ENCODE data around the gene HMCN2. TPM values are rescaled to one million over a fixed set of nuclear protein-coding genes. Genes with fewer than 3 reads are reported as not detected.

Gene HMCN2
- total RNA-seq, 1 donor from 2014 or later = not detected

DNA sequence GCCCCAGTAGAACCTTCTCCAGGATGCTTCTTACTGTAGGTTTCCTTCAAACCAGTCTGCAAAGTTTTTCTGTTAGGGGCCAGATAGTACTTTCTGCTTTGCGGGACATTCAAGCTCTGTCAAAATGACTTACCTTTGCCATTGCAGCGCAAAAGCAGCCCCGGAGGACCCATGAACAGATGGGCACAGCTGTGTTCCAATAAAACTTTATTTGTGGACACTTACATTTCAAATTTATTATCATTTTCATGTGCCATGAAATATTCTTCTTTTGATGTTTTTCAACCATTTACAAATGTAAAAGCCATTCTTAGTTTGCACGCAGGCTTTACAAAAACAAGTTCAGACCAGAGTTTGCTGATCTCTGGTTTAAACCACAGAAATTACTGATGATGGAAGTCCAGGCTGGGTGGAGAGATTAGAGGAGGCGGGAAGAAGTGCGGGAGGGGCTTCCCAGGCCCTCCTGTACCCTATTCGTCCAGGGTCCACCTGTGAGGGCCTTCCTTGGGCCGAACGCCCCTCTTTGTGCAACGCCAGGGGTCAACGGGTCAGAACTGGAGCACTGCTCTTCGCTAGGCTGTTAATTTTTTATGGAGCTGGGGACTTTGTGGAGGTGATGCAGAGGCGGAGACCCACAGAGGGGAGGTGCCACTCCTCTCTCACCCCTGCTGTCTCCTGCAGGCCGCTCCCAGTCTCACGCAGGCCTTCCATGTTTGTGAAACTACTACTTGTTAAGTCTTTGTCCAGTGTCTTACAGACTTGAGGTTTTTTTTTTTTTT lies 171.6 kb downstream of the HMCN2 start:
- intact Hi-C loops (cut with micrococcal nuclease) = no loop called here
- H3K27ac Mint-ChIP-seq = no peak overlapping the region
- no peaks in the 10 kb centered on the region for H3K4me1 Mint-ChIP-seq
- peaks cover 1% of the 10 kb centered on the region for H3K36me3 Mint-ChIP-seq (ENCODE audit: low read depth)
- CTCF ChIA-PET = no interaction called here
- ATAC-seq (ENCODE audit: low read depth) (no peak), DNase-seq (no peak)
- H3K27me3 Mint-ChIP-seq = peaks cover 29% of the 10 kb centered on the region
- TF ChIP-seq, protein P1, sequence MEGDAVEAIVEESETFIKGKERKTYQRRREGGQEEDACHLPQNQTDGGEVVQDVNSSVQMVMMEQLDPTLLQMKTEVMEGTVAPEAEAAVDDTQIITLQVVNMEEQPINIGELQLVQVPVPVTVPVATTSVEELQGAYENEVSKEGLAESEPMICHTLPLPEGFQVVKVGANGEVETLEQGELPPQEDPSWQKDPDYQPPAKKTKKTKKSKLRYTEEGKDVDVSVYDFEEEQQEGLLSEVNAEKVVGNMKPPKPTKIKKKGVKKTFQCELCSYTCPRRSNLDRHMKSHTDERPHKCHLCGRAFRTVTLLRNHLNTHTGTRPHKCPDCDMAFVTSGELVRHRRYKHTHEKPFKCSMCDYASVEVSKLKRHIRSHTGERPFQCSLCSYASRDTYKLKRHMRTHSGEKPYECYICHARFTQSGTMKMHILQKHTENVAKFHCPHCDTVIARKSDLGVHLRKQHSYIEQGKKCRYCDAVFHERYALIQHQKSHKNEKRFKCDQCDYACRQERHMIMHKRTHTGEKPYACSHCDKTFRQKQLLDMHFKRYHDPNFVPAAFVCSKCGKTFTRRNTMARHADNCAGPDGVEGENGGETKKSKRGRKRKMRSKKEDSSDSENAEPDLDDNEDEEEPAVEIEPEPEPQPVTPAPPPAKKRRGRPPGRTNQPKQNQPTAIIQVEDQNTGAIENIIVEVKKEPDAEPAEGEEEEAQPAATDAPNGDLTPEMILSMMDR (IDR thresholded peaks at IDR 0.05) = no peak
- POLR2A ChIA-PET = interaction anchor here (0.7 kb wide), 1 partner anchor 235 kb away, joined by 8 read pairs; no protein-coding TSS in a partner anchor
- peaks cover 3% of the 10 kb centered on the region for H3K9me3 Mint-ChIP-seq
- H3K4me3 Mint-ChIP-seq = no peak overlapping the region

DNA sequence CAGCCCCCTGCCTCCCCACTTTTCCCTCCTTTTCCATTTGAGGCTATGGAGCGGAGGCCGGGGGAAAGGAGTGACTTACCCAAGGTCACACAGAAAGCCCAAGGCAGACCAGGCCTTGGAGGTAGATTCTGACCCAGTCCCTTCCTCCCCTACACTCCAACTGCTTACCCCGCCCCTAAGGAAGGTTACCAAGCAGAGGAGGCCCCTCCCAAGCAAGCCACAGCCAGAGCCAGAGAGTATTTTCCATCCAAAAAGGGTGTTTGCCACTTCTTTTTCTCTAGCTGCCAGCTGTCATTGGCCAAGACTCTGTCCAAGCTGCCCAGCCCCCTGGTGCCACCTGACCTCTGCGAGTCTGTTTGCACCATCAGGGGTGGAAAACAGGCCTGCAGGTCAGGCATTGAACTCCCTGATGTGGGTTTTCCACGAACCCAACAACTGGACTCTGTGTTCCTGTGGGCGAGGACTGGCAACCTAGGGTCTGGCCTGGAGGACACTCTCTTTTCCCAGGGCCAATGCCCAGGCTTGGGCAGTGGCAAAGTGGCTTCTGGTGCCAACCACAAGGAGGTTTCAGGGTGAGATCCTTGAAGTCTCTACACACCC lies 172.9 kb downstream of the HMCN2 start:
- Mint-ChIP-seq H3K4me3 (no peak overlapping the region), H3K4me1 (no peaks in the 10 kb centered on the region), H3K27ac (no peak overlapping the region), H3K9me3 (peaks cover 3% of the 10 kb centered on the region), H3K36me3 (ENCODE audit: low read depth) (peaks cover 1% of the 10 kb centered on the region), H3K27me3 (peaks cover 26% of the 10 kb centered on the region)
- CTCF ChIA-PET = no interaction called here
- POLR2A ChIA-PET = interaction anchor here (0.7 kb wide), 1 partner anchor 234 kb away, joined by 8 read pairs; no protein-coding TSS in a partner anchor
- DNase-seq (no peak), ATAC-seq (ENCODE audit: low read depth) (no peak)
- intact Hi-C loops (cut with micrococcal nuclease) = no loop called here
- TF ChIP-seq, protein P1 (IDR thresholded peaks at IDR 0.05) = no peak

DNA sequence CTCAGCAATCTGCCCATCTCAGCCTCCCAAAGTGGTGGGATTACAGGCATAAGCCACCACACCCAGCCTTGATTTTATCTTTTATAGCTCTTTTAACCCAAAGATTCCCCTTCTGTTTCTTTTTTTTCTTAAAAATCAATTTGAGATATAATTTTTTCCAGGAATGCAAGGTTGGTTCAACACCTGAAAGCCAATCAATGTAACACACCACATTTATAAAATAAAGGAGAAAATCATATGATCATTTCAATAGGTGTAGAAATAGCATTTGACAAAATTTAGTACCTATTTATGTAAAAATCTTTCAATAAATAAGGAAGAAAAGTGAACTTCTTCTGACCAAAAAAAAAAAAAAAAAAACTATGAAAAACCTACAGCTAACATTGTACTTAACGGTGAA lies 175.5 kb downstream of the HMCN2 start:
- DNase-seq = no peak
- H3K27me3 Mint-ChIP-seq = peaks cover 28% of the 10 kb centered on the region

DNA sequence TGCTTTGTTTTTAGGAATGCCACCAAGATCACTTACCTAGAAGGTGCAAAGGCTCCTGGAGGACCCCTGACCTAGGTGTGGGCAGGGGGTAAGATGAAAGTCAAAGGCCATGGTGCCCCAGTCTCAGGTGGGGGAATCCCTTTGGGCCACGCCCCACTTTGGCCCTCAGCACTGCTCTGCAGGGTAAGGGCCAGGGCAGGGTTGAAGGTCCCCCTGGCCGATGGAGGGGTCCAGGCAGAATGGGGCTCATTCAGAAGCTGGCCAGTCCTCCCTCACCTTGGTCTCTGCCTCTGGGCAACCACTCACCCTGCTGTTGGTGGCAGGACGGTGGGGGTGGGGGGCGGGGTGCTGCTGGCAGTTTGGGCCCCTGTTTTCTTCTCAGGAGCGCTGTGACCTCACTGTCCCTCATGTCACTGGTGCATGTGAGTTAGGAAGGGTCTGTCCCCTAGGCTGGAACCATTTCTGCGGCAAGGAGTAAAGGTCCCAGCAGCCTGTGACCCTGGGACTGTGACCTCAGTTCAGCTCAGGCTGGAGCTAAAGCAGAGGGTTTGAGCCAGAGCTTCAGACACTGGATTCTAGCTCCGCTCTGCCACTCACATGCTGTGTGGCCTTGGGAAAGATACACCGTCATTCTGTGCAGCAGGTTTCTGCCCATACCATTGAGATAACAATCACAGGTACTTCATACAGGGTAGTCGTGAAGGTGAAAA lies 177.3 kb downstream of the HMCN2 start:
- no peak for ATAC-seq (ENCODE audit: low read depth)
- no peak for DNase-seq
- peaks cover 24% of the 10 kb centered on the region for H3K27me3 Mint-ChIP-seq
- TF ChIP-seq, protein P1 (IDR thresholded peaks at IDR 0.05) = no peak
- H3K4me3 Mint-ChIP-seq = no peak overlapping the region
- peaks cover 1% of the 10 kb centered on the region for H3K36me3 Mint-ChIP-seq (ENCODE audit: low read depth)
- peaks cover 3% of the 10 kb centered on the region for H3K9me3 Mint-ChIP-seq
- ChIA-PET CTCF (no interaction called here), POLR2A (interaction anchor here (0.6 kb wide), 1 partner anchor 1657 kb away, joined by 9 read pairs; no protein-coding TSS in a partner anchor)
- intact Hi-C loops (cut with micrococcal nuclease) = no loop called here
- no peaks in the 10 kb centered on the region for H3K4me1 Mint-ChIP-seq
- H3K27ac Mint-ChIP-seq = no peak overlapping the region

More for the DNA sequence above, 175.5 kb downstream of the HMCN2 start:
- peaks cover 3% of the 10 kb centered on the region for H3K9me3 Mint-ChIP-seq
- H3K36me3 Mint-ChIP-seq (ENCODE audit: low read depth) = peaks cover 1% of the 10 kb centered on the region
- intact Hi-C loops (cut with micrococcal nuclease) = no loop called here
- ChIA-PET POLR2A (no interaction called here), CTCF (no interaction called here)
- no peak for ATAC-seq (ENCODE audit: low read depth)
- TF ChIP-seq, protein P1 (IDR thresholded peaks at IDR 0.05) = no peak
- H3K27ac Mint-ChIP-seq = no peak overlapping the region
- H3K4me3 Mint-ChIP-seq = no peak overlapping the region
- H3K4me1 Mint-ChIP-seq = no peaks in the 10 kb centered on the region

DNA sequence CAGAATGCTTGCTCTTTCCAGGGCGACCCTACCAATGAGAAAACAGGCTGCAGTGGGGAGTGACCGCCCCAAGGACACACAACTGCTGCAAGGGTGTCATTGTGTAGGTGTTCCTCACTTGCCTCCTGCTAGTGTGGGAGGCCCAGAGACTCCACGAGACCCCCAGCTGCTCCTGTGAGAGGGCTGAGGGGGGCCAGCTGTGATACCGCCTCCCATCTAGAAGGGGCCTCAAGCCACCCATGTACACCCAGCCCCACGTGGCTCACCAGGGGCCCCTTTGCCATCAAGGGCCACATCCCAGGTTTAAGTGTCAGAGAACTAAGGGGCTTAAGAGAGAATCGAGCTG lies 177.9 kb downstream of the HMCN2 start:
- H3K4me3 Mint-ChIP-seq = no peak overlapping the region
- CTCF ChIA-PET = no interaction called here
- DNase-seq = no peak
- POLR2A ChIA-PET = interaction anchor here (0.5 to 0.6 kb wide), 2 partner anchors 164 to 1658 kb away, joined by 3 to 9 read pairs; no protein-coding TSS in a partner anchor
- no peaks in the 10 kb centered on the region for H3K4me1 Mint-ChIP-seq
- peaks cover 1% of the 10 kb centered on the region for H3K36me3 Mint-ChIP-seq (ENCODE audit: low read depth)
- ATAC-seq (ENCODE audit: low read depth) = no peak
- peaks cover 24% of the 10 kb centered on the region for H3K27me3 Mint-ChIP-seq
- intact Hi-C loops (cut with micrococcal nuclease) = no loop called here
- TF ChIP-seq, protein P1 (IDR thresholded peaks at IDR 0.05) = no peak
- H3K27ac Mint-ChIP-seq = no peak overlapping the region
- peaks cover 3% of the 10 kb centered on the region for H3K9me3 Mint-ChIP-seq

All from activated B cell treated with CpG ODN at 0.5 μM for 24 hours (primary cell).